GM21717 (cell line): ENCODE measurements around the gene ZNF580.

ENCODE experiments used
- ATAC-seq: cut with Tn5 transposase; IDR thresholded peaks from one replicate; pipeline ENCODE4 v1.9.1; 2021; ENCODE audit warnings: mild to moderate bottlenecking, moderate library complexity; ENCODE audit not compliant: unreplicated experiment

Gene ZNF580

GRCh38 chr19:55640577-55641425 lies at the start of gene ZNF580:
Gene ZNF580, plus strand, starts transcription at chr19:55641002. Its CDS starts 1,507 bp downstream, at chr19:55642509.
- ATAC-seq, result no peak

- no peak for ATAC-seq
Observed at GRCh38 chr19:55591555-55591954, 49.2 kb upstream of the ZNF580 start.

GRCh38 chr19:55592391-55593090 lies 48.3 kb upstream of the ZNF580 start:
- ATAC-seq, result no peak

GRCh38 chr19:55593096-55593772 lies 47.6 kb upstream of the ZNF580 start:
- ATAC-seq, result no peak

- ATAC-seq, result no peak
Observed at GRCh38 chr19:55594996-55595545, 45.7 kb upstream of the ZNF580 start.

- no peak for ATAC-seq
Observed at GRCh38 chr19:55596304-55596703, 44.5 kb upstream of the ZNF580 start.

GRCh38 chr19:55597501-55597921 lies 43.3 kb upstream of the ZNF580 start:
- no peak for ATAC-seq

- no peak for ATAC-seq
Observed at GRCh38 chr19:55598034-55598433, 42.8 kb upstream of the ZNF580 start.

- peak; percentile 40 for ATAC-seq
Observed at GRCh38 chr19:55598719-55599467, 41.9 kb upstream of the ZNF580 start.

- peak; percentile 41 for ATAC-seq
Observed at GRCh38 chr19:55599468-55599841, 41.3 kb upstream of the ZNF580 start, which contains the start of gene FIZ1. Gene FIZ1, minus strand, starts transcription at chr19:55599517. Its CDS starts 1,652 bp downstream, at chr19:55597865.

- peak; percentile 31 for ATAC-seq
Observed at GRCh38 chr19:55599842-55600661, 40.8 kb upstream of the ZNF580 start, which contains the start of gene ZNF524. Gene ZNF524, plus strand, starts transcription at chr19:55600288. Its CDS starts 1,825 bp downstream, at chr19:55602113.

GRCh38 chr19:55600662-55601028 lies 40.2 kb upstream of the ZNF580 start:
- ATAC-seq, result no peak

- no peak for ATAC-seq
Observed at GRCh38 chr19:55601084-55601483, 39.7 kb upstream of the ZNF580 start.

- ATAC-seq, result no peak
Observed at GRCh38 chr19:55602104-55603001, 38.4 kb upstream of the ZNF580 start.

- no peak for ATAC-seq
Observed at GRCh38 chr19:55603115-55603514, 37.7 kb upstream of the ZNF580 start.

- ATAC-seq, result no peak
Observed at GRCh38 chr19:55603581-55604292, 37.1 kb upstream of the ZNF580 start.

GRCh38 chr19:55605207-55605636 lies 35.6 kb upstream of the ZNF580 start:
- ATAC-seq, result peak; percentile 53
